HG02610 (cell line): ENCODE data around the gene TRIAP1.
A peak's percentile ranks its signal among the peaks of the same experiment; 100 is the strongest.
"Not testable (repeated sequence)": the region's sequence is repeated elsewhere in the genome, so short reads cannot be mapped to it uniquely, and the experiment has no call there.

Experiments
- ATAC-seq: cut with Tn5 transposase; IDR thresholded peaks from one replicate; pipeline ENCODE4 v1.9.1; 2021; ENCODE audit warnings: mild to moderate bottlenecking, moderate library complexity; ENCODE audit not compliant: unreplicated experiment

TRIAP1 gene

DNA sequence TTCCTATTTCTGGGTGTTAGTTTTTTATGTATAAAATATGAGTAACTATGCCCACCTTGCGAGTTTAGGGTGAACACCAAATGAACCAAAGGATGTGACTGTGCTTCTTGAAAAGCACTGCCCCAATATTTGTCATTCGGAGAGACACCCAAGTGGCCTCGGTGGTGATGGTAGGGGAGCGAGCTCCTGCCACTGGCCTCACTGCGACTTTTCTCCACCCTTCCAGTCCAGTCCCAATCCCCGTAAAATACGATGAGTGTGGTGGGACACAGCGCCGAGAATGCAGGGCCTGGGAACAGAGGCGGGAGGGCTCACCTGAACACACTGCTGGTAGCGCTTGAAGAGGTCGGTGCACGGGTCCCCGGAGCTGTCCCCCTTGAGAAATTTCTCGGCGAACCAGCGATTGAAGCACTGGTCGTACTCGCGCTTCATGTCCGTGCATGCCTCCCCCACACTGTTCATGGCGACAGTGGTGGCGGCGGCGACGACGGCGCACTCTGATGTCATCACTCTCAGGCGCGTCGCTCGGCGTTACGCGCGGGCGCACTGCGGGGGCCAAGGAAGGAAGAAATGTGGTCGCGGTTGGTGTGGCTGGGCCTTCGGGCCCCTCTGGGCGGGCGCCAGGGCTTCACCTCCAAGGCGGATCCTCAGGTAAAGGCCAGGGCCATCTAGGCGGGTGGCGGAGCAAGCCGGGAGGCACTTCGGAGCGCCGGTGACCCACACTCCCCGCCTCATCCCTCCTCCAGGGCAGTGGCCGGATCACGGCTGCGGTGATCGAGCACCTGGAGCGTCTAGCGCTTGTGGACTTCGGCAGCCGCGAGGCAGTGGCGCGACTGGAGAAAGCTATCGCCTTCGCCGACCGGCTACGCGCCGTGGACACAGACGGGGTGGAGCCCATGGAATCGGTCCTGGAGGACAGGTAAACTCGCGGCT, at the start of gene TRIAP1, which contains the start of gene GATC:
Gene TRIAP1 (minus strand): TSS at position 474 of the 933 bp plus-strand sequence. CDS start 12 bp downstream, at position 462.
Gene GATC (plus strand): TSS at position 534 of the 933 bp plus-strand sequence. CDS start 37 bp downstream, at position 571.
- ATAC-seq: peak; percentile 91

DNA sequence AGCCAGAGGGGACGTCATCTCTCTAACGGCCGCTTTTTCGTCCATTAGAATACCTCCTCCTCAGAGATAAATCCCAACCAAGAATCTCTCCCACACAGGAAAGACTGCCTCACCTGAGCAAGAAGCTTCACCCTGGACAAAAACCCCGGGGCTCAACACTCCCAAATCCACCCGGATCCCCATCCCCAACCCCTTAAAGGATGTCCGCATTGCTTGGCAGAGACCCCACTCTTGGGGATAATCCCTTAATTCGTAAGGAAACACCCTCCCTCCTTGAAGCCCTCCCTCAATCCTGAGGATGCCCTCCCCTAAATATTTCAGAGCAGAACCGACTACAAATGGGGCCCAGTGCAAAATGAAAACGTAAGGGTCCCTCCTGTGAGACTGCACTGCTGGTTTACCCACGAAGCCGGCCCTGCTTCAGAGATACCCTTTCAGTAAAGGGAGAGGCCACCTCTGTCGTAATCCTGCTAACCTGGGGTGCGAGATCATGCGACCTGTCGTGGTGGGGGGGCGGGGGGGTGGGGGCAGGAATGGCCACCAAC, 49.1 kb upstream of the TRIAP1 start:
- peak; percentile 2 for ATAC-seq

- ATAC-seq: no peak
Measured at GRCh38 chr12:120490833-120491512, 44.8 kb upstream of the TRIAP1 start.

- no peak for ATAC-seq
Measured at GRCh38 chr12:120490325-120490724, 44.1 kb upstream of the TRIAP1 start.

DNA sequence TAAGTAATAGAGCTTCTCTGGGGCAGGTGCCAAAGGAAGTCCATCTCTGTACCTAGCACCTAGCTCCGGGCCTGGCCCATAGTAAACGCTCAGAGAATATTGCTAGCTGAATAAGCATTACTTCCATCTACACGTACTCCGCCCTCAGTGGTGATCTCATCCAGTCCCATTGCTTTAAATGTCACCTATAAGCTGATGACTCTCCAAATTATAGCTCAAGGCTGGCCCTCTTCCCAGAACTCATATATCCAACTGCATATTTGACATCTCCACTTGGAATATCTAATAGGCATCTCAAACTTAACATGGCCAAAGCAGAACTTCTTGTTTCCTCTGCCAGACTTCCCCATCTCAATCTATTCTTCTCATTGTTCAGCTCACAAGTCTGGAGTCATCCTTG, 42.8 kb upstream of the TRIAP1 start:
- no peak for ATAC-seq

GRCh38 chr12:120488057-120488640, 42.0 kb upstream of the TRIAP1 start:
- ATAC-seq: no peak

- not testable (repeated sequence) for ATAC-seq
Measured at GRCh38 chr12:120487552-120487951, 41.4 kb upstream of the TRIAP1 start.

GRCh38 chr12:120485961-120486881, 40.0 kb upstream of the TRIAP1 start:
- no peak for ATAC-seq

DNA sequence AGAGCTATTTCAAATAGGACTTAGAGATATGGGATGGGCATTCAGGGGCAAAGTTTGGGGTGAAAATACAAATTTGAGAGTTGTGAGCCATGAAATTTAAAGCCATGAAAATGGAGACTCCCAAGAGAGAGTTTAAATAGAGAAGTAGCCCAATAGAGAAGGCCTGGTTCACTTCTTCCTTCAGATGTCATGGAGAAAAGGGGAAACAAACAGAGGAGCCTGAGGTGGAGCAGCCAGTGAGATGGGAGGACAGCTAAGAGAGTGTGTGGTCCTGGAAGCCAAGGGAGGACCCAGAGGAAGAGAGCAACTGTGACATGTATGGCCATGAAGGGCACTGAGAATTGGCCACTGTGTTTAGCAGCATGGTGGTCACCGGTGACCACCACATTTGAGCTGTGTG, 37.4 kb upstream of the TRIAP1 start:
- no peak for ATAC-seq

- no peak for ATAC-seq
Measured at GRCh38 chr12:120481022-120481767, 35.0 kb upstream of the TRIAP1 start.

DNA sequence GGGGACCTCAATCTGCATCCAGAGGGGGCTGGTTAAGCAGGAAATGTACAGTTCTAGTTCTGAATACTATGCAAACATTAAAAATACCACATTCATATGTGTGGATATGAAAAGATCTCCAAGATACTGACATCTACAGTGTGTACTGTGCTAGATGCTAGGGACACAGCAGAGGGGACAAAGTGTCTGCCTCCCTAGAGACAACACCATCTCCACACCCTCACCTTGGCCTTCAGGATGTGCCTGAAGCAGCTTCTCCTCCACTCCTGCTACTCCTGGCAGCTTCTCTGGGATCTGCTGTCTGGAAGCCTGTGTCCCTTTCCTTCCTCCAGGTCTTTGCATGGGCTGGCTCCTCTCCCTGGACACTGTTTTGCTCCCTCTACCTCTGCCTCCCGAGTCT, 34.0 kb upstream of the TRIAP1 start:
- no peak for ATAC-seq

GRCh38 chr12:120479458-120479857, 33.3 kb upstream of the TRIAP1 start:
- no peak for ATAC-seq

GRCh38 chr12:120475643-120476042, 29.5 kb upstream of the TRIAP1 start:
- no peak for ATAC-seq

DNA sequence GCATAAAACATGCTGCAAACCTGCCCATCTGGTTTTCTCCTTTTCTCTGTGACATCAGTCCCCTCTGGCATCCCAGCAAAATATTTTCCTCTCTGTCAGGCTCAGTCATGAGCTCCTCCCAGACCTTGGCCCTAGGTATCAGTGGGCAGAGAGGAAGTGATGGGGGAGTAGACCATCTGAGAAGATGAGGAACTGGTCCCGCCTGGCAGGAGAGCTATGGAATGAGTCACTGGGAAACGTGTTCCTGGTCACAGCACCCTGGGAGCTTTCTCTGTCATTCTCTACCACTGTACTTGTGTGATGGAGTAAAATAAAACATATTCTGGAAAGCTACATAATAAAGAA, 28.4 kb upstream of the TRIAP1 start:
- ATAC-seq: no peak

GRCh38 chr12:120473807-120474615, 27.8 kb upstream of the TRIAP1 start:
- ATAC-seq: no peak

GRCh38 chr12:120472521-120472920, 26.3 kb upstream of the TRIAP1 start:
- no peak for ATAC-seq

DNA sequence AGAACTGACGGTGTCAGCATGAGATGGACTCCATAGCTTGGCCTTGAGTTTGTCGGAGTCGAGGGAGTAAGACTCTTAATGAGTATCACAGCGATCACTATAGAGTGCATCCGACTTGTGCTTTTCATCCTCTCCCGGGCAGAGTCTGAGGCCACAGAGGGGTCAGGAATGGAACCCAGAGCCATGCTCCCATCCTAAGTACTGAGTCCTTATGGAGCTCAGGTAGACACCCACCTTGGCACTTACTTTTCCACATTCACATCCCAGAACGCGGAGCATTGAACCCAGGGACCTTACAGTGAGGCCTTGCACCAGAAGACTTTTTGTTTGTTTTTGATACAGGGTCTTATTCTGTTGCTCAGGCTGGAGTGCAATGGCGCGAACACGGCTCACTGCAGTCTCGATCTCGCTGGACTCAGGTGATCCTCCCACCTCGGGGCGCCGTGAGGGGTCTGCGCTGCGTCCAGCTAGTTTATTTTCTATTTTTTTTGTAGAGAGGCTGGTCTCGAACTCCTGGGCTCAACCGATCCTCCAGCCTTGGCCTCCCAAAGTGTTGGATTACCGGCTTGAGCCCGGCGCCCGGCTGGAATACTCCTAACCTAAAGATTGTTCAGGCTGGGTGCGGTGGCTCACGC, 24.1 kb upstream of the TRIAP1 start:
- peak; percentile 8 for ATAC-seq

DNA sequence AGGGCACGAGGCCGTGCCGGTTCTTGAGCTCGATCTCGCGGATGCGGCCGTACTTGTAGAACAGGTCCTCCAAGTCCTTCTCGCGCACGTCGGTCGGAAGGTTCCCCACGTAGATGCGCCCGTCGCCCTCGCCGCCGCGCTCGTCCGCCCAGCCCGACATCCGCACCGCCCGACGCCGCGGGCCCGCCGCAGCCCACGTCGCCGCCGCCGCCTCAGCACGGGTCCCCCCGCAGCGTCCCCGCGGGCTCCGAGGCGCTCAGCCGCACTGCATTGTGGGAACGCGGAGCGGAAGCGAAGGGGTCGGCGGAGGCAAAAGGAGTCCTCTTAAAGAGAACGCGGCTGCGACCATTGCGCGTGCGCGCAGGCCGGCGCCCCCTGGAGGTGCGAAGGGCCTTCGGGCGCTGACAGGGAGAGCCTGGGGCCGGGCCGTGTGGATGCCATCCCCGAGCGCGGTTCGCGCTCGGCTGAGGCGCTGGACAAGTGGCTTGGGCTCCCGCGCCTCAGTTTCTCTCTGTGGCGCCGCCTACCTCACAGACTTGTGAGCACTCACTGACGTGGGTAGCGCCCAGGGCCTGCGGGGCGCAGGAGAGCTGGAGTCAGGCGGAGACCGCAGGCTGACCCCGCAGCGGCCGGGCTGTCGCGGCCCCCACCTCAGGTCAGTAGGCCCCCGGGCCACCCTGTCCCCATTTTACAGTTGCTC, 23.4 kb upstream of the TRIAP1 start, which contains the start of gene SRSF9:
Gene SRSF9 (minus strand): TSS at position 299 of the 700 bp plus-strand sequence. CDS start 139 bp downstream, at position 160.
- ATAC-seq: peak; percentile 85
